GM10266 (cell line): ENCODE measurements around the gene DHX58.
"Not testable (repeated sequence)": the region's sequence is repeated elsewhere in the genome, so short reads cannot be mapped to it uniquely, and the experiment has no call there.

Experiments
- DNase-seq: peaks from one replicate; pipeline ENCODE4 v3.0.0; 2012; ENCODE audit errors: extremely low spot score
- TF ChIP-seq, protein P1 (sequence below): IDR thresholded peaks from 2 replicates; pipeline ENCODE4 v1.5.1; 2012; ENCODE audit warnings: mild to moderate bottlenecking, low read depth; ENCODE audit not compliant: control insufficient read depth, insufficient read depth; ENCODE audit errors: missing control alignments

The DHX58 gene

DNA sequence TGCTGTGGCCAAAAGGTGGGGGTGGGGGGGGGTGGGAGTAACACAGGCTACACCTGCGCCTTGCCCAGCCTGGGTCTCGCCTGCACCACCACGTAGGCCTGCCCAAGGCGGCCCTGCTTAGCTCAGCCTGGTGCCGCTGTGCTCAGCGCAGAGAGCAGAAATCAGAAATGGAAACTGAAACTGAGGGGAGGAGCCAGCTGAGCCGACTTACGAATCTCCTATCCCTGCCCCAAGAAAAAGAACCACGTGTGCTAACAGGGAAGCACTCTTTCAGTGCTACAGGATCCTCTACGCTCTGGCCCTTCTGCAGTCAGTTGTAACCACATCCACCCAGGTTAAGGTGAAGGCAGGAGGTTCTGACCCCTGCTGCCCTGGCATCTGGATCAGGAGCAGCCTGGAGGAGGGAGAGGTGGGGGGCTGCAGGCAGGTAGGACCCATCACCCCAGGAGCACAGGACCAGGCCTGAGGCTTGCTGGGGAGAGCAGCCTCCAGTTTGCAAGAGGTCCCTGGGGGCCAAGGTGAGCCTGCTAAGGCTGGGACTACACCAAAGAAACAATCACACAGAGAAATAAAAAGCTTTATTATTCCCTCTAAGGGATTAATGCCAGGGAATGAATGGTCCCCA, at the start of gene DHX58:
Gene DHX58, minus strand, starts transcription at position 163 of the 625 bp plus-strand sequence. CDS start 822 bp downstream, outside the sequence.
- peak; percentile 92 for DNase-seq
- TF ChIP-seq, protein P1, sequence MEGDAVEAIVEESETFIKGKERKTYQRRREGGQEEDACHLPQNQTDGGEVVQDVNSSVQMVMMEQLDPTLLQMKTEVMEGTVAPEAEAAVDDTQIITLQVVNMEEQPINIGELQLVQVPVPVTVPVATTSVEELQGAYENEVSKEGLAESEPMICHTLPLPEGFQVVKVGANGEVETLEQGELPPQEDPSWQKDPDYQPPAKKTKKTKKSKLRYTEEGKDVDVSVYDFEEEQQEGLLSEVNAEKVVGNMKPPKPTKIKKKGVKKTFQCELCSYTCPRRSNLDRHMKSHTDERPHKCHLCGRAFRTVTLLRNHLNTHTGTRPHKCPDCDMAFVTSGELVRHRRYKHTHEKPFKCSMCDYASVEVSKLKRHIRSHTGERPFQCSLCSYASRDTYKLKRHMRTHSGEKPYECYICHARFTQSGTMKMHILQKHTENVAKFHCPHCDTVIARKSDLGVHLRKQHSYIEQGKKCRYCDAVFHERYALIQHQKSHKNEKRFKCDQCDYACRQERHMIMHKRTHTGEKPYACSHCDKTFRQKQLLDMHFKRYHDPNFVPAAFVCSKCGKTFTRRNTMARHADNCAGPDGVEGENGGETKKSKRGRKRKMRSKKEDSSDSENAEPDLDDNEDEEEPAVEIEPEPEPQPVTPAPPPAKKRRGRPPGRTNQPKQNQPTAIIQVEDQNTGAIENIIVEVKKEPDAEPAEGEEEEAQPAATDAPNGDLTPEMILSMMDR, result no peak

GRCh38 chr17:42160531-42160910, 48.0 kb upstream of the DHX58 start:
- no peak for DNase-seq
- TF ChIP-seq, protein P1, result no peak

DNA sequence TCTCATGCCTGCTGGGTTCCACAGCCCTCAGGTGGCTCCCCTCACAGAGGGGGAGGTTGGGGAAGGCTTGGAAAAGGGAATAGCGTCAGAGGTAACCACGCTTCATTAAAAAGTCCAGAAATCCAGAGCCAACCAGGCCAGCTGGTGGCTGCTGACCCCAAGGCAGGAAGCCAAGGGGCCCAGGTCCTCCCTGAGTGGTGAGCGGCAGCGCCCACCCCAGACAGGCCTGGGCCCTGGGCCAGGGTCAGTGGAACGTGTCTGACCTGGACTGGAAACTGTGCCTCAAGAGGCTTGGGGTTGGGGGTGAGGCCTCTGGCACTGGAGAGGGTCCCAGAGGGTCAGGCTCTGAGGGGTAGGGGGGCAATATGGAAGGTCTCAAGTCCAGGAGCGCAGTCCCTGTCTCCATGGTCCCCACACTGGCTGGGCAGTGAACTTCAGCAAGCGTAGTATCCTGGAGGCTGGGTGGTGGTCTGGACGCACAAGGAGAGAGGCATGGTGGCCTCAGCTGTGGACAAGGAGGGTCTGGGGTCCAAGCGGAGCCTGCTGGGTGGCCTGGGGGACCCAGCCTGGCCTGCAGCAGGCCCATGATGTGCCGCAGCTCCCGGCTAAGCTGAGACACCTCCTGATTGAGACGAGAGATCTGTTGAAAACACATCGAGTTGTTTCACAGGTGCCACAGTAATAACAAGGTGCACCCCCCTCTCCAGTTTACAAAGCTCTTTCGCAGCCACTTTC, 47.4 kb upstream of the DHX58 start:
- TF ChIP-seq, protein P1, result no peak
- no peak for DNase-seq

DNA sequence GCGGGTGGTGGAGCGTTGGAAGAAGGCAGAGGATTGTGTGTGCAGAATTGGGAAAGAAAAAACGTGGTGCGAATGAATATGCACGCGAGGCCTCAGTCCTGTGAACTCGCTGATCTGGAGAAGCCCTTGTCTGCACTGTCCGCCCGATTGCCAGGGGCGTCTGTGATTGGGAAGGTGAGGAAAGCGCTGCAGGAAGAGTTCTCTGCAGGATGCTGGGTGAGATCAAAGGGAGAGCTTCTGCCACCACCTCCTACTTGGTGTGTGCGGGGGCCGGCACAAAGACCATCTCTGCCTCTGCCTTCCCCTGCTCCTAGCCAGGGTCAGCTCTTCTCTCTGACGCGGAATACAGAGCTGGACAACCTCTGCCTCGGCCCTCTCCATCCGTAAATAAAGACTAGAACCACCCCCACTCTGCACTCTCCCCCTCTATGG, 43.1 kb upstream of the DHX58 start:
- DNase-seq, result no peak

GRCh38 chr17:42153919-42154742, 41.6 kb upstream of the DHX58 start:
- no peak for DNase-seq
- TF ChIP-seq, protein P1, result no peak

More for the DNA sequence above, 43.1 kb upstream of the DHX58 start:
- TF ChIP-seq, protein P1, result no peak

GRCh38 chr17:42146911-42147607, 34.5 kb upstream of the DHX58 start:
- DNase-seq, result no peak
- TF ChIP-seq, protein P1, result no peak

DNA sequence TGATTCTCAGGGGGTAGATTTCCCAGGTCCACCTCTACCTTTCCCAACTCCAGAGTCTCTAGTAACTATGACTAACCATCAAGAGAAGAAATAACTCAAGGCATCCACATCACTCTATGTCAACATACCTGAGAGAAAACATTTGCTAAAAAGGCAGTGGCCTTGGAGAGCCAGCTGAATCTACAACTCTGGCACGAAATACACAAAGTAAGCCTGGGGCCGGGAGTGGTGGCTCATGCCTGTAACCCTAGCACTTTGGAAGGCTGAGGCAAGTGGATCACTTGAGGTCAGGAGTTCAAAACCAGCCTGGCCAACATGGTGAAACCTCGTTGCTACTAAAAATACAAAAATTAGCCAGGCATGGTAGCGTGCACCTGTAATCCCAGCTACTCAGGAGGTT, 30.6 kb upstream of the DHX58 start:
- not testable (repeated sequence) for DNase-seq
